Endothelial cell of umbilical vein (primary cell): ENCODE measurements around the gene TMEM51. TPM values are rescaled to one million over a fixed set of nuclear protein-coding genes. Genes with fewer than 3 reads are reported as not detected.

Experiments used
- BruUV-seq: library from RNA; stranded (reverse); fragments of 400-500 nt; replicated peaks from 2 replicates; lab custom pipeline; 2021; lab: Mats Ljungman, UMichigan
- CTCF ChIA-PET: fragments of 300-600, 350-600 bp; sonication (Branson Sonifier 250); formaldehyde crosslinking; loops from one replicate; lab custom pipeline; 2021; ENCODE audit warnings: antibody characterized with exemption, inconsistent platforms; lab: Charles Lee
- POLR2A ChIA-PET: fragments of 300-600, 350-600 bp; sonication (Branson Sonifier 250); formaldehyde crosslinking; loops from one replicate; lab custom pipeline; 2021; ENCODE audit warnings: antibody characterized with exemption, inconsistent platforms; lab: Charles Lee
- DNase-seq: peaks from one replicate; pipeline ENCODE4 v3.0.0-alpha.2; 2011; ENCODE audit warnings: low read depth, low spot score
- FAIRE-seq: peaks from 2 replicates; lab custom pipeline; 2011; peaks lifted over from hg19 to GRCh38; lab: Jason Lieb, UNC
- H2AFZ ChIP-seq: 2 replicates; pipeline ENCODE4 v1.6.0; 2012; ENCODE audit warnings: low read depth, low read length, control low read depth, inconsistent platforms
- H3K27ac ChIP-seq: 2 replicates; pipeline ENCODE4 v1.5.1; 2011; ENCODE audit warnings: low read depth, mild to moderate bottlenecking, control low read depth, low read length, moderate library complexity; ENCODE audit not compliant: insufficient read depth
- H3K27me3 ChIP-seq, 2 experiments: 2 replicates each; pipeline versions ENCODE4 v1.6.0 to v1.6.1; 2011; ENCODE audit warnings: low read length in 2 of 2, mixed read lengths in 1 of 2; ENCODE audit not compliant: control insufficient read depth in 2 of 2, insufficient read depth in 2 of 2
- H3K36me3 ChIP-seq, 2 experiments: 2 replicates in 1 of 2; 3 replicates in 1 of 2; pipeline ENCODE4 v1.5.1; 2011; ENCODE audit warnings: low read length in 2 of 2, mild to moderate bottlenecking in 1 of 2, moderate library complexity in 1 of 2; ENCODE audit not compliant: control insufficient read depth in 2 of 2, insufficient read depth in 2 of 2; ENCODE audit errors: extremely low read depth in 1 of 2
- H3K4me1 ChIP-seq: 3 replicates; pipeline ENCODE4 v1.5.1; 2011; ENCODE audit warnings: mild to moderate bottlenecking, low read length; ENCODE audit not compliant: control insufficient read depth, insufficient read depth; ENCODE audit errors: extremely low read depth
- H3K4me2 ChIP-seq: 2 replicates; pipeline ENCODE4 v1.6.1; 2011; ENCODE audit warnings: low read length, control low read depth, mixed read lengths; ENCODE audit not compliant: insufficient read depth
- H3K4me3 ChIP-seq, 3 experiments: fragments of 200-600 bp in 1 of 3; sonication (generic), shearing (Covaris generic) in 1 of 3; replicated peaks in 1 of 3; 2 replicates each; pipeline ENCODE4 v1.5.1; 2011 to 2016; ENCODE audit warnings: control low read depth in 3 of 3, low read length in 3 of 3, mild to moderate bottlenecking in 2 of 3, inconsistent platforms in 1 of 3, low read depth in 1 of 3, moderate library complexity in 1 of 3; ENCODE audit not compliant: insufficient read depth in 1 of 3
- H3K79me2 ChIP-seq: 2 replicates; pipeline ENCODE4 v1.6.0; 2012; ENCODE audit warnings: low read length, inconsistent platforms; ENCODE audit not compliant: control insufficient read depth, insufficient read depth
- H3K9ac ChIP-seq: replicated peaks from 2 replicates; pipeline ENCODE3; 2011; ENCODE audit warnings: low read length, control low read depth; ENCODE audit not compliant: insufficient read depth; ENCODE audit errors: extremely low read depth
- H3K9me1 ChIP-seq: replicated peaks from 3 replicates; pipeline ENCODE4 v1.6.0; 2011; ENCODE audit warnings: mild to moderate bottlenecking, low read length; ENCODE audit not compliant: control insufficient read depth, insufficient read depth; ENCODE audit errors: extremely low read depth
- H3K9me3 ChIP-seq: replicated peaks from 2 replicates; pipeline ENCODE4 v1.5.1; 2012; ENCODE audit warnings: low read length, inconsistent platforms; ENCODE audit not compliant: control insufficient read depth, insufficient read depth
- H4K20me1 ChIP-seq: replicated peaks from 2 replicates; pipeline ENCODE3; 2011; ENCODE audit warnings: mild to moderate bottlenecking, low read length; ENCODE audit not compliant: control insufficient read depth, insufficient read depth; ENCODE audit errors: extremely low read depth
- FOS ChIP-seq: IDR thresholded peaks from 2 replicates; pipeline ENCODE4 v1.6.1; 2011; ENCODE audit warnings: mild to moderate bottlenecking, low read length, moderate library complexity, borderline replicate concordance; ENCODE audit not compliant: insufficient read depth
- MAX ChIP-seq: IDR thresholded peaks from 2 replicates; pipeline ENCODE4 v1.6.1; 2011; ENCODE audit not compliant: insufficient read depth, insufficient read length
- POLR2A ChIP-seq: IDR thresholded peaks from 2 replicates; pipeline ENCODE4 v1.6.1; 2012; ENCODE audit warnings: low read depth, mild to moderate bottlenecking, control low read depth, low read length
- dilution Hi-C: fragments of 300-500 bp; cut with MboI; formaldehyde crosslinking; loops from one replicate; pipeline ENCODE4 v1.15.0; 2019; ENCODE audit warnings: low sequenced_read_pairs; ENCODE audit not compliant: extremely low pct_ligation_motif_present
- intact Hi-C: fragments of 100-400 bp; cut with micrococcal nuclease; formaldehyde crosslinking; loops from one replicate; pipeline ENCODE4 v1.10.0; 2022
- polyA plus RNA-seq, 4 experiments: library from polyadenylated mRNA; depleted of rRNA in 3 of 4; stranded (reverse) in 3 of 4; unstranded in 1 of 4; fragments of >200 nt; gene quantifications; 2 replicates each; pipeline versions ENCODE4 v1.2.1 to v1.2.3, GENCODE V29; 2011 to 2012; ENCODE audit warnings: missing spikeins in 1 of 4
- total RNA-seq: library from RNA; stranded (reverse); gene quantifications from 2 replicates; pipeline ENCODE4 v1.2.3, GENCODE V29; 2021

Gene TMEM51
- total and polyA plus RNA-seq, 2 donors (not counting 3 experiments of a cell fraction or from before 2014, with no cell fraction given): 13.7 to 13.9 TPM

DNA sequence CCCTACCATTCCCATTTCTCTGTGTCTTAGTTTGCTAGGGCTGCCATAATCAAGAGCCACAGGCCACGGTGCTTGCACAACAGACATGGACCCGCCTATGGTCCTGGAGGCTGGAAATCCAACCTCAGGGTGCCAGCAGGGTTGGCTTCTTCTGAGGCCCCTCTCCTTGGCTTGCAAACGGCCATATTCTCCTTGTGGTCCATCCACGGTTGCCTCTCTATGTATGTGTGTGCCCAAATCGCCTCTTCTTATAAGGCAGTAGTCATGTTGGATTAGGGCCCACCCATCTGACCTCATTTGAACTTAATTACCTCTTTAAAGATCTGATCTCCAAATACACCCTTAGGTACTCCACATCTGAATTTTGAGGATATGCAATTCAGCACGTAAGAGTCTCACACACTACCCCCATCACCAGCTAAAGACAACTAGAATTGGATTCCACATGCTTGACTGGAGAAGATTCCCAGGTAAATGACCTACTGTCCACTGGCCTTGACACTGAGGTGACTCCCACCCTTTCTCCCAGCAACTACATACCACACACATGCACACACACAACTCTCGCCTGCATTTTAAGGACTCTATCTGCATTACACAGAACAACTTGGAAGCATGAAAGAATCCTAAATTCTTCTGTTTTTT, 28.3 kb upstream of the TMEM51 start:
- H4K20me1 ChIP-seq: no peaks in the 10 kb centered on the region
- no peaks in the 10 kb centered on the region for H3K36me3 ChIP-seq
- H3K79me2 ChIP-seq: no peaks in the 10 kb centered on the region
- intact Hi-C loops (loop anchor here (5.0 kb wide), 1 partner anchor 307 kb away; no protein-coding TSS in a partner anchor), dilution Hi-C loops (no loop called here)
- H3K4me2 ChIP-seq: no peak overlapping the region
- CTCF ChIA-PET: interaction anchor here (1.0 to 1.3 kb wide), 2 partner anchors 147 to 149 kb away, joined by 3 to 6 read pairs; no protein-coding TSS in a partner anchor
- no peak for TF ChIP-seq MAX
- H3K4me1 ChIP-seq: no peaks in the 10 kb centered on the region
- H3K4me3 ChIP-seq: no peak overlapping the region
- H3K9me3 ChIP-seq: no peaks in the 10 kb centered on the region
- no peak overlapping the region for H2AFZ ChIP-seq
- no peak overlapping the region for H3K27ac ChIP-seq
- H3K27me3 ChIP-seq: no peaks in the 10 kb centered on the region
- no TSS peak for BruUV-seq
- H3K9ac ChIP-seq: no peak overlapping the region
- POLR2A ChIA-PET: no interaction called here
- DNase-seq (no peak), FAIRE-seq (no peak)
- no peaks in the 10 kb centered on the region for H3K9me1 ChIP-seq

DNA sequence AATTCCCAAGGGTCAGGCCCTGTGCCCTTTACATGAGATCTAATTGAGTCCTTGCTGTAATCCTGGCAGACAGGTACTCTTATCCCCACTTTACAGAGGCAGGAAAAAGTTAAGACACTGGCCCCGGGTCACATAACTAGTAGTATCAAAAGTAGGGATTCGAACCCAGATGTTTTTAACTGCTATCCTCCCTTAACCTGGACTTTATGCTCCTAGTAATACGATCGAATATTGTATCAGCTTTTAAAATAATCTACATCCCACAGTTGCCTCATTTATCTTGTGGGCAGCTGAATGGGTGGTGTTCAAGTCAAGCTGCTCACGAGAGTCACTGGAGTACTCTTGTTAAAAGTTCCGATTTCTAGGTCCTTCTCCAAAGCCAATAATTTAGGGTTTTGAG, 25.5 kb upstream of the TMEM51 start:
- DNase-seq (no peak), FAIRE-seq (no peak)
- Histone ChIP-seq H3K4me2 (no peak overlapping the region), H3K79me2 (no peaks in the 10 kb centered on the region), H3K27ac (no peak overlapping the region), H3K9ac (no peak overlapping the region), H3K9me3 (no peaks in the 10 kb centered on the region), H2AFZ (no peak overlapping the region), H3K4me1 (no peaks in the 10 kb centered on the region), H3K9me1 (no peaks in the 10 kb centered on the region), H4K20me1 (no peaks in the 10 kb centered on the region), H3K27me3 (no peaks in the 10 kb centered on the region), H3K36me3 (no peaks in the 10 kb centered on the region), H3K4me3 (no peak overlapping the region)
- intact Hi-C loops (loop anchor here (1.0 to 5.0 kb wide), 3 partner anchors 144 to 304 kb away; no protein-coding TSS in a partner anchor), dilution Hi-C loops (no loop called here)
- TF ChIP-seq POLR2A: no peak
- TF ChIP-seq FOS: no peak
- ChIA-PET CTCF (interaction anchor here (0.6 to 7.6 kb wide), 42 partner anchors 8 to 371 kb away, joined by 3 to 187 read pairs (median 5); partner anchors contain the start of gene TMEM51), POLR2A (interaction anchor here (1.2 kb wide), 1 partner anchor 144 kb away, joined by 4 read pairs; no protein-coding TSS in a partner anchor)
- no TSS peak for BruUV-seq
